Hematopoietic multipotent progenitor cell treated with erythropoietin and hydrocortisone succinate and interleukin-3 and kit ligand, for 8 days (in vitro differentiated cells): ENCODE measurements around the gene EXOC4.
"Not testable (repeated sequence)": the region's sequence is repeated elsewhere in the genome, so short reads cannot be mapped to it uniquely, and the experiment has no call there.

ENCODE experiments used
- DNase-seq: peaks from one replicate; pipeline ENCODE4 v3.0.0-alpha.2; 2015

Gene EXOC4

GRCh38 chr7:133773601-133774000 lies 520.7 kb downstream of the EXOC4 start:
- DNase-seq = no peak

GRCh38 chr7:133775201-133775600 lies 522.3 kb downstream of the EXOC4 start:
- no peak for DNase-seq

GRCh38 chr7:133776266-133776665 lies 523.4 kb downstream of the EXOC4 start:
- no peak for DNase-seq

DNA sequence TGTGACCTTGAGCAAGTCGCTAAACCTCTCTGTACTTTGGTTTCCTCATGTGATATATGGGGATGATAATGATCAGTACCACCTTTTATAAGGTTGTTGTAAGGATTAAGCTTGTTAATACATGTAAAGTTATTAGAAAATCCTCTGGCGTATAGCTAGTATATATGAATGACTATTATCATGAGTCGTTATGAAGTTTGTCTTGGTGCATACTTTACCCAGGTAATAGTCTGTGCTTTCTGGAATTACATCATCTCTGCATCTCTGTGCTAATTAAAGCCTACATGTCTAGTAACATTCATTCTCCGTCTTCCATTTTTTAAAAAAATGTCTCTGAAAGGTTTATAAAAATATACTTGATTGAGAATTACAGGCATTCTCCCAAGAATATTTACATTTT lies 524.8 kb downstream of the EXOC4 start:
- DNase-seq = no peak

DNA sequence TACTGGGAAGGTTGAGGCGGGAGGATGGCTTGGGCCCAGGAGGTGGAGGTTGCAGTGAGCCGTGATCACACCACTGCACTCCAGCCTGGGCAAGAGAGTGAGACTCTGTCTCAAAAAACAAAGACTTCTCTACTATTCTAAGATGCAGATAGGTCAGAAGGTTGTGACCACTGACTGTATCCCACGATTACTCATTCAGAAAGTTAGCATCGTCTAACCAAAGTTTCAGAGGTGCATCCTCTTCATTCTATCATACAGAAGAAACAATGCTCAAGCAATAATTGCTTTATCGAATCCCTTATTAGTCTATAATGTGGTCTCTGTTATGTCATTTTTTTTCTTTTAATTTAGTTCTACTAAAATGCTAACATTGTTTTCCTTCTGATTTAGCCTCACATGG lies 525.6 kb downstream of the EXOC4 start:
- DNase-seq = no peak

- DNase-seq = not testable (repeated sequence)
Measured at GRCh38 chr7:133779538-133779937, 526.7 kb downstream of the EXOC4 start.

- DNase-seq = no peak
Measured at GRCh38 chr7:133780912-133781311, 528.0 kb downstream of the EXOC4 start.

DNA sequence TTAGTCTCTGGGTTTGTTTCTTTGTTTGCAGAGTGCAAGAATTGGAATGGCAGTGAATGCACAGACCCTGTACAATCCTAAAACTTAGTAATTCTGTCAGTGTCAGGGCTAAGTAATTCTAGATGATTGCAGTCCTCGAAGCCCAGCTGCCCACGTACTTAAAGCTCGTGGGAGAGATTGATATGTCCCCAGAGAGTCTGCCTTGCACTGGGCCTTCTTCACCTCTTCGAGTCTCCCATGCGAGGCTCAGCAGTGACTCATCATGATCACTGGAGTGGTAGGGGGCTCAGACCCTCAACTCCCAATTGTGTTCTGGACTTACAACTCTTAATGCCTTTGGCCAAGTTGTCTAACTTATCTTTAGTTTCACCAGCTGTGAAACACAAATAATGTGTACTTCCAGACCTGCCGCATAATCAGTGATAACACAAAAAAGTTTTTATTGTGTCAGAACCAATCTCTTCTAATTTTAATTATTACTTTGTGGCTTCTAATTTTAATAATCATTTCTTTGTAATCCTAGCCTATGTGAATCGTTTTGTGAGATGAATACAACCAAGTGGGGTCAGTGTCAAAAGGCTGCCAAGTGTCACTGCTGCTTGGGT lies 528.7 kb downstream of the EXOC4 start:
- DNase-seq = no peak

GRCh38 chr7:133782470-133782869 lies 529.6 kb downstream of the EXOC4 start:
- no peak for DNase-seq

GRCh38 chr7:133783276-133783675 lies 530.4 kb downstream of the EXOC4 start:
- DNase-seq = no peak

GRCh38 chr7:133784486-133785001 lies 531.7 kb downstream of the EXOC4 start:
- no peak for DNase-seq

DNA sequence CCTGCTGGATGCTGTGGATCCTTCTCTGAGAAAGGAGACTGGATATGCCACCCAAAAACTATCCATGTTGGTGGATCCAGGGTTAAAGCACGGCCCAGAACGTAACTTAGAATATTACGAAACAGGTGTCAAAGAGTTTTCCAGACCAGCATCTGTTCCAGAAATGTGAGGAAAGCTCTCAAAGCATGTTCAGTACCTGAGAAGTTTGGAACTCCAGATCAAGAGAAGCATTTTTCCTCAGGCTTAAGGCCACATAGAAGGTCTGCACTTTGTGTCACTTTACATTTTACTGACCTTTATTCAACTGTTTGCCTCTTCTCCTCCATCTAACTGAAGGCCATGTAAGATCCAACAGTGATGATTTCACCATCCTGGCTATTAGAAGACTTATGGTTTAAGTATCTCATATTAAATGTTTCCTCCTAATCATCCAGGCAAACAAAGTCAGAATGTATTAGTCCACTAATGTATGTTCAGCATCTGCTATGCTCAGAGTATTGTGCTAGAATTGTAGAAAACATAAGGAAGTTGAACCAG lies 533.6 kb downstream of the EXOC4 start:
- DNase-seq = no peak

DNA sequence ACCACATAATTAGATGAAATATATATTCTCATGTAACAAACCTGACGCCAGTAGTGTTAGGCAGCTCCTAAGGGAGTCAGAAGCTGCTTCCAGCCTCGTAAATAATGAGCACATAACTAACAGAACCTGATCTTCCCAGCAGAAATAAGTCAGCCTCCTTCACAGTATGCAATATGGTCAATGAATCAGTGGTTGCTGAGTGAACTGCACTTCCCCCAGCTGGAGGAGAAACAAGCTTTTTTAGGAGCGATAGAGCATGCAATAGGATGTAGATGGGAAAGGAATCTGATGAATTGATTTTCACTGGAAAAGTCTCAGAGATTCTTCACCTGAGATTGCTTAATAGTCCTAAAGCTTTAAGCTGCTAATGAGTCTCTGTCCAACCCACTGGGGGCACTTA lies 537.1 kb downstream of the EXOC4 start:
- no peak for DNase-seq

DNA sequence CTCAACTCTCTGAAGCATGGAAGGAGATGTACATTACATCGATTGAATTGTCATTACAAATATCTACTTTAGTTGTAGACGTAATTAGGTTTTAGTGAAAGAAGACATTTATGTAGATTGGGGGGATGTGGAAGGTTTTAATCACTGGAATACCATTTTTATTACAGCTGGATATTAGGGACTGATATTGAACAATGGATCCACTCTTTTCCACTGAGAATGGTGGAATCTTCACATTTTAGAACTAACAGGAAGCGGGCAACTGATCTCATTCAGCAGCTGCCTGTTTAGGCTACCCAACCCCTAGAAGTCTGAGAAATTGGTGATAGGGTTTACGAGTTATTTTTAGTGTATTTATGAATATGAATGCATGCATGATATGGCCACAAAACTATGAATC lies 538.0 kb downstream of the EXOC4 start:
- DNase-seq = no peak

DNA sequence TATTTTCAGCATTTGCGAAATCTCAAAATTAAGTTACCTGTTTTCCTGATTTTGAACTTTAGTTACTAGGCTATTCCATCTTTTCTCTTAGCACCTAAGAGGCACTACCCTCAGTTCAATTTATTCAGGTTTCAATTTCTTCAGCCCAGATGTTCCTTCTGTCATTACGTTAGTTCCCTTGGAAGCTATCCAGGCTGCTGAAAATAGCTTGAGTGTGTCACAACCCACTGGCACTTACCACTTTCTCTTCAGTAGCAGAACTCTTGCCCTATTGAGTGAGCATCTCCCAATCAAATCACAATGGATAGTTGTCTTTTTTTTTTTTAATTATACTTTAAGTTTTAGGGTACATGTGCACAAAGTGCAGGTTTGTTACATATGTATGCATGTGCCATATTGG lies 541.6 kb downstream of the EXOC4 start:
- DNase-seq = no peak

DNA sequence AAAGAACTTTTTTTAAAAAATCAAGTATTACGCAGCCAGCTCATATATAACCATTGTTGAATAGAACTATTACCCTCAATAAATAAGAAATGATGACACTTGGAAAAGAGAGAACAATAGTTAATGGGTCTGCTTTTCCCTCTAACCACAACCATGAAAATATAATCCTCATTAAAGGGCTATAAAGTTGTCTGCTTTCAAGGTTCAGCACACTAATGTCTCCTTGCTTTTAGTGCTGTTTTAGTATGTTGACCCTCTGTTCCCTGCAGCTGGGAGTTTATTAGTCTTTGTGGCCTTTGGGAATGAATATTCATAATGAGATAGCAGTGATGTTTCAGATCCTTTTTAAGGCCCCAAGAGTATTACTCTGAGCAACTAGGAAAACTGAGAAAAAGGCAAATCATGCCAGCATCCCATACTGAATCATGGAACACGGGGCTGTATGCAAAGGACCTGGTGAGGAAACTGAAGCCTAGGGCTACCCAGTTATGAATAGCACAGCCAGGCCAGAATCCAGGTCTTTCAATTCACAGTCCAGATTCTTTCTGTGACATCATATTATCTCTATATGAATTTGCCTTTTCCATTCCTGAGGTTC lies 542.3 kb downstream of the EXOC4 start:
- no peak for DNase-seq

GRCh38 chr7:133796782-133797745 lies 544.2 kb downstream of the EXOC4 start:
- DNase-seq = no peak

- no peak for DNase-seq
Measured at GRCh38 chr7:133797818-133798520, 545.1 kb downstream of the EXOC4 start.

DNA sequence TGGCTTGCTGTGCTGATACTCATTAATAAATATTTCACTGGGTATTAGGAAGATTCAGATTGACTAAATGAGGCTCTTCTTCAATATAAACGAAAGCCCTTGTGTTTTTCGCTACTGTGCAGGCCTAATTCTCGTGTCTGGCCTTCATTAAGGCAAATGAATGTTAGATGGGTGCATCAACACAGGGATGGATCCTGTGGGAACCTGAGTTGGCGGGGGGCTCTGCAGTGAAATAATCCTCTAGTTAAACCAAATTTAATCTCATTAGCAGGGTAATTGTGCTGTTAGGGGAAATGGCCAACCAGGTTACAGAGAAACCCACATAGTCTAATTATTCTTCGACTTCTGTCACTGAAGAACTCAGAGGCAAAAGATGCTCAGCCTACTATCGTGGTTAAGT lies 548.5 kb downstream of the EXOC4 start:
- DNase-seq = no peak

GRCh38 chr7:133804127-133804526 lies 551.2 kb downstream of the EXOC4 start:
- no peak for DNase-seq

GRCh38 chr7:133805426-133805825 lies 552.5 kb downstream of the EXOC4 start:
- no peak for DNase-seq

GRCh38 chr7:133807624-133808492 lies 555.0 kb downstream of the EXOC4 start:
- DNase-seq = no peak
